ENCODE measurements around the gene CHST12. TPM values are rescaled to one million over a fixed set of nuclear protein-coding genes. Genes with fewer than 3 reads are reported as not detected.
A peak's percentile ranks its signal among the peaks of the same experiment; 100 is the strongest.
"Not testable (repeated sequence)": the region's sequence is repeated elsewhere in the genome, so short reads cannot be mapped to it uniquely, and the experiment has no call there.

The CHST12 gene
- total RNA-seq, 1 experiment from 2014 or later = 9.9 TPM

- POLR2A ChIA-PET = no interaction called here
- H3K27ac Mint-ChIP-seq (ENCODE audit: low read depth, unreplicated experiment) = no peak overlapping the region
- CTCF ChIA-PET = interaction anchor here (0.7 kb wide), 2 partner anchors 13 to 84 kb away, joined by 3 read pairs; no protein-coding TSS in a partner anchor
- intact Hi-C loops (cut with micrococcal nuclease) = no loop called here
- BruUV-seq (replicated peaks) = no TSS peak
- no peaks in the 10 kb centered on the region for H3K9me3 Mint-ChIP-seq (ENCODE audit: unreplicated experiment)
- peaks cover 58% of the 10 kb centered on the region for H3K36me3 Mint-ChIP-seq (ENCODE audit: insufficient read depth, unreplicated experiment)
- DNase-seq (ENCODE audit: unreplicated experiment) = no peak
- no peaks in the 10 kb centered on the region for H3K27me3 Mint-ChIP-seq (ENCODE audit: insufficient read depth, unreplicated experiment)
- no peak overlapping the region for H3K4me3 Mint-ChIP-seq (ENCODE audit: unreplicated experiment)
- H3K4me1 Mint-ChIP-seq (ENCODE audit: insufficient read depth, unreplicated experiment) = no peaks in the 10 kb centered on the region
- no peak for TF ChIP-seq CTCF (IDR thresholded peaks at IDR 0.05; ENCODE audit: unreplicated experiment)
Observed at GRCh38 chr7:2384354-2385243, 18.8 kb upstream of the CHST12 start.

DNA sequence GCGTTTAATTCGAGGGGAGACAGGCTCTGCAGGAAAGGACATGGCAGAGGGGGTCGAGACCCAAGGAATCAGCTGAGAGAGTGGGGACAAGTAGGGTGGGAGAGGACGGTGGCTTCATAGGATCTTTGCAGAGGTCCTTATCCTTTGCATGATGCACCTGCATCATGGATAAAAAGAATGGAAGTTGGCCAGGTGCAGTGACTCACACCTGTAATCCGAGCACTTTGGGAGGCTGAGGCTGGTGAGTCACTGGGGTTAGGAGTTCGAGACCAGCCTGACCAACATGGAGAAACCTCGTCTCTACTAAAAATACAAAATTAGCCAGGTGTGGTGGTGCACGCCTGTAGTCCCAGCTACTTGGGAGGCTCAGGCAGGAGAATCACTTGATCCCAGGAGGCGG lies 17.3 kb upstream of the CHST12 start:
- H3K4me1 Mint-ChIP-seq (ENCODE audit: insufficient read depth, unreplicated experiment); H3K9me3 Mint-ChIP-seq (ENCODE audit: unreplicated experiment); H3K27ac Mint-ChIP-seq (ENCODE audit: low read depth, unreplicated experiment); POLR2A ChIA-PET; BruUV-seq (replicated peaks); H3K4me3 Mint-ChIP-seq (ENCODE audit: unreplicated experiment); H3K27me3 Mint-ChIP-seq (ENCODE audit: insufficient read depth, unreplicated experiment); intact Hi-C loops (cut with micrococcal nuclease): not testable (repeated sequence)
- peak; percentile 39 for DNase-seq (ENCODE audit: unreplicated experiment)
- CTCF ChIA-PET = interaction anchor here (0.6 kb wide), 1 partner anchor 182 kb away, joined by 5 read pairs; no protein-coding TSS in a partner anchor
- H3K36me3 Mint-ChIP-seq (ENCODE audit: insufficient read depth, unreplicated experiment) = peaks cover 44% of the 10 kb centered on the region

DNA sequence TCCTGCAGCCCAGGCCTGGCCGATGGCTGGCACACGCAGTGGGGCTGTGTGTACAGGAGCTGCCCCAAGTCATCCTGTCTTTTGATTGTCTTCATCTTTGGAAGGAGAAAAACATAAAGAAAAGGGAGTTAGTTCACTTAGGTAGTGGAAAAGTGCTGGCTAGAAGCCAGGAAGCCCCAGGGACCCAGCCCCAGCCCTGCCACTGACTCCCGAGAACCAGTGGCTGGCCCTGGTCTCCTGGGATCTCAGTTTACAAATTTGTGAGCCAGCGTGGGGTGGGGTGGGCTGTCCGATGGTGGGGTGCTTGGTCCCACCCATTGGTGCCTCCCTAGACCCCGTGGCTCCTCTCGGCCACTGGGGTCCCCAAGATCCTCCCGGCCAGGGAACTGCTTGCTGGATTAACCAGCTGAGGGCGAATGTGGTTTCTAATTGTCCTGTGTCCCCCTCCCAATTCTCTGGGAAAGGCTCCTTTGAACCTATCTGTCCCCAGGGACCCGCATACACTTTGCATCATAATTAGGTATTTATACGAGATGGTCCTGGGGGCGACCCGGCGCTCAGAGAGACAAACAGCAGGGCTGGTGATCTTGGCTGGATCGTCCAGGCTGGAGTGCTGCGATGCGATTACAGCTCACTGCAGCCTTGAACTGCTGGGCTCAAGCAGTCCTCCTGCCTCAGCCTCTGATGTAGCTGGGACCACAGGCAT lies 16.3 kb upstream of the CHST12 start:
- DNase-seq (ENCODE audit: unreplicated experiment) = no peak
- intact Hi-C loops (cut with micrococcal nuclease) = no loop called here
- H3K4me1 Mint-ChIP-seq (ENCODE audit: insufficient read depth, unreplicated experiment) = no peaks in the 10 kb centered on the region
- ChIA-PET CTCF (no interaction called here), POLR2A (no interaction called here)
- peaks cover 37% of the 10 kb centered on the region for H3K36me3 Mint-ChIP-seq (ENCODE audit: insufficient read depth, unreplicated experiment)
- H3K27ac Mint-ChIP-seq (ENCODE audit: low read depth, unreplicated experiment) = no peak overlapping the region
- H3K4me3 Mint-ChIP-seq (ENCODE audit: unreplicated experiment) = no peak overlapping the region
- no TSS peak for BruUV-seq (replicated peaks)
- H3K9me3 Mint-ChIP-seq (ENCODE audit: unreplicated experiment) = no peaks in the 10 kb centered on the region
- TF ChIP-seq CTCF (IDR thresholded peaks at IDR 0.05; ENCODE audit: unreplicated experiment) = no peak
- H3K27me3 Mint-ChIP-seq (ENCODE audit: insufficient read depth, unreplicated experiment) = no peaks in the 10 kb centered on the region

DNA sequence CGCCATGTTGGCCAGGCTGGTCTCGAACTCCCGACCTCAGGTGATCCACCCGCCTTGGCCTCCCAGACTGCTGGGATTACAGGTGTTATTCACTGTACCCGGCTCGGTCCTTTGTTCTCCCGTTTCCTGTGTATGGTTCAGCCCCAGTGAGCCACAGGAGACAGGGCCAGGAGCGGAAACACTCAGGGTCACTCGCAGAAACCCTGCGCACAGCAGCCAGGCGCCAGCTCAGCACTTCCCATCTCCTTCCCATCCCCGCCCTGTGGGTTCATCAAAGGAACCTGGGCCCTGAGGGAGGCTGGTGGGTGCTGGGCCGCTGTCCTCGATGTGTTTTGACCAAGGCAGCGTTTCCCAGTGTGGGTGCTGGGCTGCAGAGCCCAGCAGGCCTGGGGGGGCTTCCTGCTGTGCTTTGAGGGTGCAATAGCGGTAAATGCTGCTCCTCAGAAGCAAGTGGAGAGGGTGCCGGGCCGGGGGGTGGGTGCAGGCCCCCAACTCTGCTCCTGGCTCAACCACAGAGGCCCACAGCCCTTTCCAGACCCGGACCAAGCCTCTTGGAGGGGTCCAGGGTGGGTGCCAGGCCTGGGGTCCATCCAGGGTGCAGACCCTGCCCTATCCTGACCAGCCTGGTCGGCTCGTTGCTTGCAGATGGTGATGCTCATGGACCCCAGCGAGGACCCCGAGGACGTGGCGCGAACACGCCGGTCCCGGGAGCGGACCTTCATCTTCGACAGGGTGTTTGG lies 15.3 kb upstream of the CHST12 start:
- Mint-ChIP-seq H3K27ac (ENCODE audit: low read depth, unreplicated experiment) (no peak overlapping the region), H3K4me1 (ENCODE audit: insufficient read depth, unreplicated experiment) (no peaks in the 10 kb centered on the region), H3K4me3 (ENCODE audit: unreplicated experiment) (no peak overlapping the region), H3K27me3 (ENCODE audit: insufficient read depth, unreplicated experiment) (no peaks in the 10 kb centered on the region), H3K36me3 (ENCODE audit: insufficient read depth, unreplicated experiment) (peaks cover 29% of the 10 kb centered on the region), H3K9me3 (ENCODE audit: unreplicated experiment) (no peaks in the 10 kb centered on the region)
- BruUV-seq (replicated peaks) = no TSS peak
- intact Hi-C loops (cut with micrococcal nuclease) = no loop called here
- DNase-seq (ENCODE audit: unreplicated experiment) = no peak
- CTCF ChIA-PET = no interaction called here
- POLR2A ChIA-PET = no interaction called here
- no peak for TF ChIP-seq CTCF (IDR thresholded peaks at IDR 0.05; ENCODE audit: unreplicated experiment)

All from MCF 10A (cell line).